ENCODE data around the gene PML. TPM values are rescaled to one million over a fixed set of nuclear protein-coding genes. Genes with fewer than 3 reads are reported as not detected.
A peak's percentile ranks its signal among the peaks of the same experiment; 100 is the strongest.

Gene PML
- total and polyA plus RNA-seq, 7 donors, result 9.6 to 129 (median 43.3) TPM

DNA sequence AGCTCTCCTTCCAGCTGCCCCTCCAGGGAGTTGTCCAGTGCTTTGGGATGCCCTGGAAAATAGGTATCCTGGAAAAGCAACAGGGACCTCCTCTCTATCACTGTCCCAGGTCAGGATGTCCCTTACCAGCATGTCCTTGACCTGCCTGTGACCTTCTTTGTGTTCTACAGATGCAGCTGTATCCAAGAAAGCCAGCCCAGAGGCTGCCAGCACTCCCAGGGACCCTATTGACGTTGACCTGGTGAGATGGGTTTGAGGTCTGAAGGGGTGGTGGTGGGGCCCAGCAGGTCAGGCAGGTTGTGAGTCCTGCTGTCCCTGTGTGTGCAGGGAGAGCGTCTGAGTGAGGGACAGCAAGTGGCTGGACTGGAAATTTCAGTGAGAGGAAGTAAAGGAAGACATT is 30.2 kb downstream of the PML start:
- Histone ChIP-seq H3K4me1 (peaks cover 0 to 47% (median 40%) of the 10 kb centered on the region in 4 donors), H3K9me3 (no peaks in the 10 kb centered on the region), H3K27me3 (no peaks in the 10 kb centered on the region), H3K4me3 (no peak overlapping the region), H3K27ac (peak overlapping the region in 2 of 4 donors; percentile 21 to 29), H3K36me3 (peaks cover 24 to 53% (median 29%) of the 10 kb centered on the region in 4 donors)
- DNase-seq, result peak; percentile 50
- intact Hi-C loops (cut with DNase I), result no loop called here
- TF ChIP-seq POLR2A (IDR thresholded peaks at IDR 0.05), result no peak
- no peak for TF ChIP-seq EP300 (IDR thresholded peaks at IDR 0.05)
- no peak for TF ChIP-seq POLR2AphosphoS5 (IDR thresholded peaks at IDR 0.05)
- TF ChIP-seq, protein P1, sequence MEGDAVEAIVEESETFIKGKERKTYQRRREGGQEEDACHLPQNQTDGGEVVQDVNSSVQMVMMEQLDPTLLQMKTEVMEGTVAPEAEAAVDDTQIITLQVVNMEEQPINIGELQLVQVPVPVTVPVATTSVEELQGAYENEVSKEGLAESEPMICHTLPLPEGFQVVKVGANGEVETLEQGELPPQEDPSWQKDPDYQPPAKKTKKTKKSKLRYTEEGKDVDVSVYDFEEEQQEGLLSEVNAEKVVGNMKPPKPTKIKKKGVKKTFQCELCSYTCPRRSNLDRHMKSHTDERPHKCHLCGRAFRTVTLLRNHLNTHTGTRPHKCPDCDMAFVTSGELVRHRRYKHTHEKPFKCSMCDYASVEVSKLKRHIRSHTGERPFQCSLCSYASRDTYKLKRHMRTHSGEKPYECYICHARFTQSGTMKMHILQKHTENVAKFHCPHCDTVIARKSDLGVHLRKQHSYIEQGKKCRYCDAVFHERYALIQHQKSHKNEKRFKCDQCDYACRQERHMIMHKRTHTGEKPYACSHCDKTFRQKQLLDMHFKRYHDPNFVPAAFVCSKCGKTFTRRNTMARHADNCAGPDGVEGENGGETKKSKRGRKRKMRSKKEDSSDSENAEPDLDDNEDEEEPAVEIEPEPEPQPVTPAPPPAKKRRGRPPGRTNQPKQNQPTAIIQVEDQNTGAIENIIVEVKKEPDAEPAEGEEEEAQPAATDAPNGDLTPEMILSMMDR (IDR thresholded peaks at IDR 0.05), result no peak
- whole genome bisulfite sequencing, 2 donors, result 59 to 88% methylated on average over 2 of the region's 2 CpGs

DNA sequence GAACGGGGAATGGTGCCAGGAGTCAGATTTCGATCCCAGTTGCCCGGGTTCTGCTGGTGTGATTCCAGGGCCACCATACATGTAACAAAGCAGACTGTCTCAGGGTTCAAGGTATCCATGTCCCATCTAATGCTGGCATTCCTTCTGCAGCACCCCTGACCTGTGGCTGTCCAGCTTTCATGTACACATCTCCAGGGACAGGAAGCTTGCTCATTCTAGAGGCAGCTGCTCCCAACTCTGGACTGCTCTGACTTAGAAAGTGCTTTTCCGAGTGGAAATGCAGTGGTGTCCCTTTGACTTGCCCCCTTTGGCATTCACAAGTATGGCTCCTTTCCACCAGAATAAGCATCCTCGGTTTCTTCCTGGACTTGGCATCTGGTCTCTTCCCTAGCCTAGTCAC is 30.9 kb downstream of the PML start:
- 80 to 84% methylated on average over 5 of the region's 5 CpGs for WGBS, 2 donors
- peaks cover 24 to 60% (median 30%) of the 10 kb centered on the region in 4 donors for H3K36me3 ChIP-seq
- H3K27me3 ChIP-seq, result no peaks in the 10 kb centered on the region
- H3K4me3 ChIP-seq, result no peak overlapping the region
- DNase-seq, result no peak
- TF ChIP-seq POLR2A (IDR thresholded peaks at IDR 0.05) (no peak), EP300 (IDR thresholded peaks at IDR 0.05) (no peak), POLR2AphosphoS5 (IDR thresholded peaks at IDR 0.05) (no peak)
- TF ChIP-seq, protein P1 (IDR thresholded peaks at IDR 0.05), result no peak
- H3K27ac ChIP-seq, result peak overlapping the region in 1 of 4 donors; percentile 29
- intact Hi-C loops (cut with DNase I), result no loop called here
- H3K4me1 ChIP-seq, result peaks cover 0 to 47% (median 40%) of the 10 kb centered on the region in 4 donors
- H3K9me3 ChIP-seq, result no peaks in the 10 kb centered on the region

DNA sequence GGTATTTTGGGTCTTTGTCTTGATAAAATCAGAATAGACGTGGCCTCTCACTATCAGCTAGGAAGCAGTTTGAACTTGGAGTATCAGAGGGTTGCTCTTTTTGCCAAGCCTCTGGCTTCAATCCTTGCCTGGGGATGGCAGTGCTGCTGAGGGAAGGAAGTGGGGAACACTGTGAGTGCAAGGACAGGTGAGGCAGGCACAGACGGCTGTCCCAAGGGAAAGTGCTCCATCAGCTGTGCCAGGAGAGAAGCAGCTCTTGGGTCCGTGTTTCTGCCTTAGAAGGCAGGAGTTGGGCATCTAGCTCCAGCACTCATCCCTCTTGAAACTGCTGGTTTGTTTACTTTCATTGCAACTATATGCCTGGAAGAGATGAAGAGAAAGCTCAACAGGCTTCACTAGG is 33.2 kb downstream of the PML start:
- Histone ChIP-seq H3K36me3 (peaks cover 26 to 63% (median 31%) of the 10 kb centered on the region in 4 donors), H3K27ac (peak overlapping the region; percentile 24 to 73 (median 66)), H3K4me1 (peaks cover 0 to 47% (median 40%) of the 10 kb centered on the region in 4 donors), H3K9me3 (no peaks in the 10 kb centered on the region), H3K27me3 (no peaks in the 10 kb centered on the region), H3K4me3 (no peak overlapping the region)
- 83% methylated on average over 3 of the region's 3 CpGs for WGBS, 2 donors
- intact Hi-C loops (cut with DNase I), result no loop called here
- TF ChIP-seq EP300 (IDR thresholded peaks at IDR 0.05), result no peak
- peak in 1 of 4 donors; percentile 30 for TF ChIP-seq POLR2AphosphoS5 (IDR thresholded peaks at IDR 0.05)
- TF ChIP-seq, protein P1 (IDR thresholded peaks at IDR 0.05), result no peak
- peak; percentile 81 for DNase-seq

DNA sequence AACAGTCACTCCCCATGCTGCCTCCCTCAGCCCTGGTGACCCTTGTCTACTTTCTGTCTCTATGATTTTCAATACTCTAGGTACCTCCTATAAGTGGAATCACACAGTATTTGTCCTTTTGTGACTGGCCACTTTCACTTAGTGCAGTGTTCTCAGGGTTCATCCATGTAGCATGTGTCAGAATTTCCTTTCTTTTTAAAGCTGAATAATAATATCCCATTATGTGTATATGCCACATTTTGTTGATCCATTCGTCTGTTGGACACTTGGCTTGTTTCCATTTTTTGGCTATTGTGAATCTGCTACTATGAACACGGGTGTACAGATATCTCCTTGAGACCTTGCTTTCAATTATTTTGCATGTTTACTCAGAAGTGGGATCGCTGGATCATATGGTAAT is 34.1 kb downstream of the PML start:
- Histone ChIP-seq H3K4me3 (no peak overlapping the region), H3K9me3 (no peaks in the 10 kb centered on the region), H3K4me1 (peaks cover 0 to 44% (median 38%) of the 10 kb centered on the region in 4 donors), H3K27me3 (no peaks in the 10 kb centered on the region), H3K36me3 (peaks cover 23 to 63% (median 30%) of the 10 kb centered on the region in 4 donors), H3K27ac (peak overlapping the region in 3 of 4 donors; percentile 64 to 73 (median 67))
- DNase-seq, result no peak
- WGBS, 2 donors, result 78 to 83% methylated on average over 3 of the region's 3 CpGs
- intact Hi-C loops (cut with DNase I), result no loop called here
- TF ChIP-seq POLR2A (IDR thresholded peaks at IDR 0.05), result no peak
- no peak for TF ChIP-seq EP300 (IDR thresholded peaks at IDR 0.05)
- TF ChIP-seq POLR2AphosphoS5 (IDR thresholded peaks at IDR 0.05), result no peak
- TF ChIP-seq, protein P1 (IDR thresholded peaks at IDR 0.05), result no peak

DNA sequence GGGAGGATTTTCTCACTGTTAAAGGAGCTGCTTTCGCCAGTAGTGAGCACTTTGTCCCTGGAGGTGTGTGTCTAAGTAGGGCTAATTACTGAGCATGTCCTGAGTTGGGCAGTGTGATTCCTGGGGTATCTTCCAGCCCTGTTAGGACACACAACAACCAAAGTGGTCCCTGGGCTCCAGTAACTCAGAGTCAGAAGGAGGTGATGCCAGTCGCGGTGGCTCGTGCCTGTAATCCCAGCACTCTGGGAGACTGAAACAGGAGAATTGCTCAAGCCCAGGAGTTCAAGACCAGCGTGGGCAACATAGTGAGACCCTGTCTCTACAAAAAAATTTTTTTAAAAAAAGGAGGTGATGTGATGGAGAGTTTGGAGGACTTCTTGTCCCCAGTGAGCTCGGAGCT is 37.5 kb downstream of the PML start:
- Histone ChIP-seq H3K27ac (no peak overlapping the region), H3K4me1 (peaks cover 0 to 32% (median 26%) of the 10 kb centered on the region in 4 donors), H3K27me3 (no peaks in the 10 kb centered on the region), H3K36me3 (peaks cover 28 to 62% (median 38%) of the 10 kb centered on the region in 4 donors), H3K4me3 (no peak overlapping the region), H3K9me3 (no peaks in the 10 kb centered on the region)
- 96 to 98% methylated on average over 6 of the region's 6 CpGs for WGBS, 2 donors
- peak; percentile 26 for DNase-seq
- TF ChIP-seq, protein P1 (IDR thresholded peaks at IDR 0.05), result no peak
- TF ChIP-seq POLR2A (IDR thresholded peaks at IDR 0.05) (no peak), EP300 (IDR thresholded peaks at IDR 0.05) (no peak), POLR2AphosphoS5 (IDR thresholded peaks at IDR 0.05) (no peak)
- intact Hi-C loops (cut with DNase I), result no loop called here
